Measurements from ENCODE around the gene ABHD15.

DNA sequence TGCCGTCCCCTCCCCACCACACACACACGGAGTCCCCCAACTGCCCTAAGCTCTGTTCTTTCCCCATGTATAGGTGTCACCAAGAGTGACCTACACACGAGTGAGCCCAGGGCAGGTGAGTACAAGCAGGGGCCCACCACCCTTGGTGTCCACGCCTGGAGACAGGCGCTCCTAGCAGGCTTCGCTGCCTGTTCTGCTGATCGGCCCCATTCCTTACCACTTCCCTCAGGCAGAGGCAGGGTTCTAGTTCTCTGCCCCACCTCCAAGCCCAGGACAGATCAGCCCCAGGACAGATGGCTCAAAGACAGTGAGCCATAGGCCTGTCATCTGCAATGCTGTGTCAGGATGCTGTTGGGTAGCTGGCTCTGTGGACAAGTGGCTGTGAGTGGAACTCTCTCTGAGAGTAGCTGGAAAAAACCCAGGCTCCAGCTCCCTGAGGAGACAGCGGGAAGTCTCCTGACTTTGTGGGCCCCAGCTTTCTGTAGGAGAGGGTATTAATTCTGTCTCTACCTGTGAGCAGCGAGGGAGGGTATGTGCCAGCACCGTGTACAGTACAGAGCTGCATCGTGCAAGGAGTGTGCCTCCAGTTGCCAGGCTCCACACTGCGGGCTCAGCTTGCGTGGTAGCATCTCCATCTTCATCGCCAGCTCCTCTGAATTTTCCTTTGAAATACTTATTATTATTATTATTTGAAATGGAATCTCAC lies 2.6 kb upstream of the ABHD15 start:
- no peak for TF ChIP-seq CTCF (IDR thresholded peaks at IDR 0.05)
- no peak for TF ChIP-seq POLR2A (IDR thresholded peaks at IDR 0.05; ENCODE audit: low read depth)
- TF ChIP-seq EP300 (IDR thresholded peaks at IDR 0.05) = no peak
